Measurements from ENCODE around the gene LDLRAD4. TPM values are rescaled to one million over a fixed set of nuclear protein-coding genes. Genes with fewer than 3 reads are reported as not detected.

LDLRAD4 gene
- total and polyA plus RNA-seq, 9 of the 15 experiments (the other 6 are each of a cell fraction or from before 2014, with no cell fraction given): 0.01 TPM; not detected in 8

GRCh38 chr18:13495961-13496360 lies 277.4 kb downstream of the LDLRAD4 start (continued):
- TF ChIP-seq ZNF518B (CRISPR knock-in tag; IDR thresholded peaks at IDR 0.05): no peak
- TF ChIP-seq STAT5A (IDR thresholded peaks at IDR 0.05; ENCODE audit: borderline replicate concordance, low read length): no peak
- no peak for TF ChIP-seq CAMTA2 (CRISPR knock-in tag; conservative IDR thresholded peaks at IDR 0.05)

- H3K36me3 ChIP-seq (ENCODE audit: control insufficient read depth, insufficient read depth, low read length): no peaks in the 10 kb centered on the region
- no peaks in the 10 kb centered on the region; a peak in 1 of 5 replicates for H3K4me1 ChIP-seq (replicated peaks in 1 of 2; ENCODE audit: control insufficient read depth in 2 of 2, insufficient read depth in 2 of 2, low read length in 2 of 2)
- H3K9me1 ChIP-seq (ENCODE audit: control insufficient read depth, insufficient read depth, low read length): no peaks in the 10 kb centered on the region
- H3K27ac ChIP-seq (ENCODE audit: extremely low read depth, low read depth, low read length): no peak overlapping the region
- ChIA-PET POLR2A (no interaction called here), CTCF (ENCODE audit: low intra/inter-chr PET ratio) (no interaction called here)
- intact Hi-C loops (cut with micrococcal nuclease) (no loop called here), in situ Hi-C loops (cut with MboI) (no loop called here)
- ATAC-seq: no peak
- no peaks in the 10 kb centered on the region for H3K9me3 ChIP-seq (replicated peaks; ENCODE audit: control insufficient read depth, insufficient read depth, low read depth, low read length)
- peaks cover 23 to 66% of the 10 kb centered on the region in 2 experiments for H3K27me3 ChIP-seq (ENCODE audit: control insufficient read depth in 2 of 2, insufficient read depth in 2 of 2, low read length in 2 of 2)
- no peak overlapping the region for H3K9ac ChIP-seq (ENCODE audit: insufficient read depth in 1 of 2, low read depth in 2 of 2, low read length in 2 of 2)
- no peak overlapping the region for H3K4me3 ChIP-seq
- no peak overlapping the region for H3K4me2 ChIP-seq (ENCODE audit: insufficient read depth, low read length)
- no peaks in the 10 kb centered on the region for H3K79me2 ChIP-seq (ENCODE audit: control insufficient read depth, insufficient read depth, low read length)
- no peak overlapping the region for H2AFZ ChIP-seq (ENCODE audit: low read depth, low read length)
- H4K20me1 ChIP-seq (replicated peaks; ENCODE audit: control insufficient read depth, insufficient read depth, low read length): no peaks in the 10 kb centered on the region; the same call in 1 of the 2 replicates
- no peak for FAIRE-seq
- WGBS (ENCODE audit: insufficient coverage, low coverage, missing lambda C conversion rate): 0% methylated on average over 4 of the region's 4 CpGs
- no TSS peak for BruUV-seq (replicated peaks)
- DNase-seq (ENCODE audit: extremely low read depth in 1 of 4, low spot score in 3 of 4): no peak
- TF ChIP-seq ARID1B (IDR thresholded peaks at IDR 0.05) (no peak), STAG1 (CRISPR knock-in tag; IDR thresholded peaks at IDR 0.05; ENCODE audit: borderline replicate concordance) (no peak), ZNF518B (CRISPR knock-in tag; IDR thresholded peaks at IDR 0.05) (no peak), ZNF699 (CRISPR knock-in tag; IDR thresholded peaks at IDR 0.05; ENCODE audit: insufficient replicate concordance) (no peak), ZNF655 (CRISPR knock-in tag; IDR thresholded peaks at IDR 0.05) (no peak), CTBP1 (IDR thresholded peaks at IDR 0.05; ENCODE audit: borderline replicate concordance) (no peak), THRA (IDR thresholded peaks at IDR 0.05) (no peak), KHSRP (IDR thresholded peaks at IDR 0.05) (no peak), ZNF76 (CRISPR knock-in tag; IDR thresholded peaks at IDR 0.05; ENCODE audit: borderline replicate concordance) (no peak)
Observed at GRCh38 chr18:13496691-13497281, 278.2 kb downstream of the LDLRAD4 start.

Data from K562 (cell line).